HCT116 (cell line): ENCODE measurements around the gene KMT2C. TPM values are rescaled to one million over a fixed set of nuclear protein-coding genes. Genes with fewer than 3 reads are reported as not detected.

ENCODE experiments used
- ATAC-seq: fragments of 200-7000 bp; cut with Tn5 transposase; 2 replicates; pipeline ENCODE4 v1.9.1; 2020; ENCODE audit warnings: mild to moderate bottlenecking, moderate library complexity
- BruUV-seq: library from RNA; stranded (reverse); fragments of 400-500 nt; replicated peaks from 2 replicates; lab custom pipeline; 2021; lab: Mats Ljungman, UMichigan
- CTCF ChIA-PET: fragments of 300-600 bp; sonication (Branson Sonifier 250); formaldehyde crosslinking; loops from one replicate; lab custom pipeline; 2021; ENCODE audit warnings: antibody characterized with exemption; lab: Charles Lee
- POLR2A ChIA-PET: fragments of 300-600, 350-600 bp; sonication (Branson Sonifier 250); formaldehyde crosslinking; loops from one replicate; lab custom pipeline; 2021; ENCODE audit warnings: antibody characterized with exemption; lab: Charles Lee
- RAD21 ChIA-PET, 2 experiments: fragments of 300-600 bp; sonication (Branson Sonifier 250); formaldehyde crosslinking; loops; one replicate each; lab custom pipeline; 2023; ENCODE audit warnings: low total read pairs in 2 of 2; ENCODE audit not compliant: uncharacterized antibody in 2 of 2, unreplicated experiment in 2 of 2, low non-redundant PET in 1 of 2; lab: Charles Lee
- DNase-seq: peaks from one replicate; pipeline ENCODE4 v3.0.0-alpha.2; 2010; ENCODE audit warnings: low read depth, low spot score
- H2AFZ ChIP-seq: fragments of 200-600 bp; shearing (Covaris generic), sonication (generic); 2 replicates; pipeline ENCODE4 v1.6.1; 2017; ENCODE audit warnings: low read depth, mixed run types, mixed read lengths, antibody characterized with exemption, low read length; ENCODE audit not compliant: poor library complexity, severe bottlenecking
- H3K27ac ChIP-seq: 2 replicates; pipeline ENCODE4 v1.5.1; 2012; ENCODE audit warnings: low read depth, low read length
- H3K27me3 ChIP-seq: fragments of 200-600 bp; sonication (generic); 2 replicates; pipeline ENCODE4 v1.6.1; 2016; ENCODE audit warnings: mixed run types, low read length, mixed read lengths; ENCODE audit not compliant: insufficient read depth
- H3K36me3 ChIP-seq, 2 experiments: fragments of 200-500 bp in 1 of 2; fragments of 200-600 bp in 1 of 2; sonication (Bioruptor generic) in 1 of 2; sonication (generic) in 1 of 2; 2 replicates each; pipeline versions ENCODE4 v1.5.1 to v1.6.1; 2014 to 2016; ENCODE audit warnings: low read length in 2 of 2, inconsistent platforms in 1 of 2, mixed read lengths in 1 of 2, mixed run types in 1 of 2; ENCODE audit not compliant: insufficient read depth in 2 of 2, control insufficient read depth in 1 of 2
- H3K4me1 ChIP-seq, 2 experiments: fragments of 200-600 bp in 1 of 2; sonication (generic) in 1 of 2; 2 replicates each; pipeline versions ENCODE4 v1.5.1 to v1.6.1; 2012 to 2017; ENCODE audit warnings: low read length in 2 of 2, inconsistent platforms in 1 of 2, mild to moderate bottlenecking in 1 of 2, mixed read lengths in 1 of 2, mixed run types in 1 of 2, moderate library complexity in 1 of 2; ENCODE audit not compliant: insufficient read depth in 2 of 2, control insufficient read depth in 1 of 2
- H3K4me2 ChIP-seq: fragments of 200-600 bp; sonication (generic); 2 replicates; pipeline ENCODE4 v1.6.1; 2017; ENCODE audit warnings: mixed run types, low read length, mixed read lengths
- H3K4me3 ChIP-seq, 2 experiments: fragments of 200-600 bp in 1 of 2; sonication (generic) in 1 of 2; replicated peaks in 1 of 2; 2 replicates each; pipeline ENCODE4 v1.5.1; 2011 to 2016; ENCODE audit warnings: low read length in 2 of 2, control low read depth in 1 of 2, low read depth in 1 of 2, mild to moderate bottlenecking in 1 of 2, mixed read lengths in 1 of 2, mixed run types in 1 of 2
- H3K79me2 ChIP-seq: fragments of 200-600 bp; sonication (generic); 2 replicates; pipeline ENCODE4 v1.6.1; 2017; ENCODE audit warnings: mild to moderate bottlenecking, mixed run types, low read length, moderate library complexity, mixed read lengths; ENCODE audit not compliant: insufficient read depth
- H3K9ac ChIP-seq: fragments of 200-600 bp; sonication (generic); 2 replicates; pipeline ENCODE4 v1.6.1; 2016; ENCODE audit warnings: low read length, mixed read lengths
- H3K9me2 ChIP-seq: fragments of 200-600 bp; sonication (generic), shearing (Covaris generic); 2 replicates; pipeline ENCODE4 v1.6.1; 2017; ENCODE audit warnings: mixed run types, mild to moderate bottlenecking, moderate library complexity; ENCODE audit not compliant: insufficient read depth
- H3K9me3 ChIP-seq, 2 experiments: fragments of 200-500 bp in 1 of 2; fragments of 200-600 bp in 1 of 2; sonication (Bioruptor generic) in 1 of 2; sonication (generic) in 1 of 2; 2 replicates each; pipeline ENCODE4 v1.6.1; 2014 to 2017; ENCODE audit warnings: low read length in 2 of 2, mixed read lengths in 2 of 2, inconsistent platforms in 1 of 2, low read depth in 1 of 2, mild to moderate bottlenecking in 1 of 2, mixed run types in 1 of 2, moderate library complexity in 1 of 2; ENCODE audit not compliant: control insufficient read depth in 1 of 2, insufficient read depth in 1 of 2
- H4K20me1 ChIP-seq: fragments of 200-600 bp; sonication (generic), shearing (Covaris generic); 2 replicates; pipeline ENCODE4 v1.6.1; 2017; ENCODE audit warnings: mixed run types, mild to moderate bottlenecking, moderate library complexity; ENCODE audit not compliant: insufficient read depth
- CBX3 ChIP-seq: IDR thresholded peaks from 2 replicates; pipeline ENCODE4 v1.6.1; 2012; ENCODE audit warnings: low read depth
- CEBPB ChIP-seq: IDR thresholded peaks from 2 replicates; pipeline ENCODE4 v1.6.1; 2012; ENCODE audit warnings: low read depth
- EGR1 ChIP-seq: IDR thresholded peaks from 2 replicates; pipeline ENCODE4 v1.6.1; 2012; ENCODE audit warnings: low read depth
- ELF1 ChIP-seq: IDR thresholded peaks from 2 replicates; pipeline ENCODE4 v1.6.1; 2012; ENCODE audit warnings: low read depth, borderline replicate concordance
- EZH2 ChIP-seq: fragments of 200-600 bp; sonication (generic); IDR thresholded peaks from 2 replicates; pipeline ENCODE4 v1.6.1; 2017; ENCODE audit warnings: antibody characterized with exemption, mixed run types
- FOSL1 ChIP-seq: IDR thresholded peaks from 2 replicates; pipeline ENCODE4 v1.6.1; 2012; ENCODE audit warnings: low read depth
- POLR2A ChIP-seq: IDR thresholded peaks from 2 replicates; pipeline ENCODE4 v1.7.0; 2011; ENCODE audit warnings: borderline replicate concordance; ENCODE audit not compliant: insufficient read depth, insufficient read length; ENCODE audit errors: extremely low read depth
- POLR2AphosphoS5 ChIP-seq: IDR thresholded peaks from 2 replicates; pipeline ENCODE4 v1.6.1; 2011; ENCODE audit warnings: mild to moderate bottlenecking, low read depth, low read length, moderate library complexity
- REST ChIP-seq: IDR thresholded peaks from 2 replicates; pipeline ENCODE4 v1.6.1; 2012; ENCODE audit warnings: low read depth
- TCF7L2 ChIP-seq: IDR thresholded peaks from 2 replicates; pipeline ENCODE4 v1.7.0; 2011; ENCODE audit warnings: borderline replicate concordance, inconsistent platforms; ENCODE audit not compliant: insufficient read depth, insufficient read length; ENCODE audit errors: extremely low read depth
- YY1 ChIP-seq: IDR thresholded peaks from 2 replicates; pipeline ENCODE4 v1.6.1; 2011; ENCODE audit warnings: low read length, low read depth, moderate library complexity, mild to moderate bottlenecking; ENCODE audit not compliant: insufficient replicate concordance; ENCODE audit errors: extremely low read depth
- ZNF274 ChIP-seq: fragments of 200-500 bp; sonication (Bioruptor generic); IDR thresholded peaks from 2 replicates; pipeline ENCODE4 v1.6.1; 2014; ENCODE audit warnings: mild to moderate bottlenecking, low read depth, low read length, inconsistent platforms
- intact Hi-C: fragments of 100-400 bp; cut with micrococcal nuclease; formaldehyde crosslinking; loops from 2 replicates; pipeline ENCODE4 v1.10.0; 2022
- total RNA-seq: library from RNA; stranded (reverse); gene quantifications from one replicate; pipeline ENCODE4 v1.2.1, GENCODE V29; 2021; ENCODE audit not compliant: unreplicated experiment

KMT2C gene
- total RNA-seq, 1 experiment from 2014 or later: 22.9 TPM

- Histone ChIP-seq H3K36me3 (peaks cover 10 to 20% of the 10 kb centered on the region in 2 experiments; a peak in 3 of 4 replicates), H3K4me3 (no peak overlapping the region), H3K9ac (no peak overlapping the region), H3K27ac (no peak overlapping the region), H3K79me2 (no peaks in the 10 kb centered on the region), H3K9me2 (no peaks in the 10 kb centered on the region), H3K27me3 (no peaks in the 10 kb centered on the region), H3K9me3 (no peaks in the 10 kb centered on the region), H2AFZ (no peak overlapping the region), H3K4me1 (no peaks in the 10 kb centered on the region), H4K20me1 (no peaks in the 10 kb centered on the region), H3K4me2 (no peak overlapping the region)
- ChIA-PET POLR2A (no interaction called here), RAD21 (no interaction called here), CTCF (no interaction called here)
- intact Hi-C loops: no loop called here
- DNase-seq (no peak), ATAC-seq (no peak)
- BruUV-seq: no TSS peak
- TF ChIP-seq CBX3 (no peak), POLR2A (no peak), ZNF274 (no peak)
Measured at GRCh38 chr7:152161171-152161570, 274.6 kb downstream of the KMT2C start.

GRCh38 chr7:152158801-152159587 lies 276.8 kb downstream of the KMT2C start:
- ChIA-PET RAD21 (no interaction called here), POLR2A (no interaction called here), CTCF (no interaction called here)
- ATAC-seq: no peak
- Histone ChIP-seq H3K79me2 (no peaks in the 10 kb centered on the region), H3K9me2 (no peaks in the 10 kb centered on the region), H2AFZ (no peak overlapping the region), H3K4me1 (no peaks in the 10 kb centered on the region), H3K9me3 (no peaks in the 10 kb centered on the region), H3K36me3 (peaks cover 10 to 29% of the 10 kb centered on the region in 2 experiments; a peak in 3 of 4 replicates), H3K27me3 (no peaks in the 10 kb centered on the region), H3K4me2 (no peak overlapping the region), H3K4me3 (no peak overlapping the region), H3K27ac (no peak overlapping the region), H4K20me1 (no peaks in the 10 kb centered on the region), H3K9ac (no peak overlapping the region)
- intact Hi-C loops: loop anchor here (10.0 kb wide), 1 partner anchor 666 kb away; no protein-coding TSS in a partner anchor
- BruUV-seq: no TSS peak
- no peak for DNase-seq
- no peak for TF ChIP-seq EGR1
- TF ChIP-seq CEBPB: no peak
- no peak for TF ChIP-seq CBX3
- no peak for TF ChIP-seq ELF1
- TF ChIP-seq POLR2AphosphoS5: no peak
- TF ChIP-seq FOSL1: no peak
- TF ChIP-seq TCF7L2: no peak
- TF ChIP-seq EZH2: no peak
- no peak for TF ChIP-seq REST
- no peak for TF ChIP-seq YY1
